Kidney glomerular epithelial cell (primary cell): ENCODE data around the gene F13A1.
"Not testable (repeated sequence)": the region's sequence is repeated elsewhere in the genome, so short reads cannot be mapped to it uniquely, and the experiment has no call there.

Source experiments
- DNase-seq: peaks from one replicate; lab custom pipeline; 2025; lab: John Stamatoyannopoulos, UW

F13A1 gene

DNA sequence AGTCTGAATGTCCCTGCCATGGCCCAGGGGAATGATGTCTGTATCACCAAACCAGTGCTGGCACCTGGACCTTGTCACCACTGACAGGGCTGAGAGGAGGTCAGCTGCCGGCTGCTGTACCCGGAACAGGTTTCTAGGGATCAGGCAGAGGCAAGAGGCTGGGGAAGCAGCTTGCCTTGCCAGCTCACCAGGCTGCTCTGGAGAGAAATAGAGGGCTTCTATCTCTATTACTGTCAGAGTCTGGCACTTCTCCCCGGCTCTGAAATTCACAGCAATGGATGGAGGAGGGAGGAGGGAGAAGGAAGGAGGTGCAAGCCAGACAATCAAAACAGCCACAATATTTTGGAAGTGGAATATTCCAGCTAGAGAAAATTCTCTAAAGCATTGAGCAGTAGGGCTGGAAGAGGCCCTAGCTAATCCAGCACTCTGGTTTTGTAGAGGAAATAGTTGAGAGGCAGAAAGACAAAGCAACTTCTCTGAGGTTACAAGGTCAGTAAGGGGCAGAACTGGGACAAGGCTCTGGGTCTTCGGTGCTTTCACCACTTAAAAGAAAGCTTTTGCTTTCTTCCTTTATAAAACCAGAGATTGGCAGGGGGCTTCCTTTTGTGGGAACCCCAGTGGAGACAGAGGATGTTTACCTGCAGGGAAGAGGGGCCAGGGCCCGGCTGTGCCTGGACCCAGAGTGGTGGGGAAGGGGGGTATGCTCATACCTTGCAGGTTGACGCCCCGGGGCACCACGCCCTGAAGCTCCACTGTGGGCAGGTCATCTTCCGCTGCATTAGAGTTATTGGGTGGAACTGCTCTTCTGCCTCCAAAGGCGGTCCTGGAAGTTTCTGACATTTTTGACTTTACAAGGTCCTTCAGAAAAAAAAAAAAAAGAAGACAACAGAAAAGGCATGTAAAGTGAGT lies 2.4 kb downstream of the F13A1 start:
- DNase-seq: no peak

DNA sequence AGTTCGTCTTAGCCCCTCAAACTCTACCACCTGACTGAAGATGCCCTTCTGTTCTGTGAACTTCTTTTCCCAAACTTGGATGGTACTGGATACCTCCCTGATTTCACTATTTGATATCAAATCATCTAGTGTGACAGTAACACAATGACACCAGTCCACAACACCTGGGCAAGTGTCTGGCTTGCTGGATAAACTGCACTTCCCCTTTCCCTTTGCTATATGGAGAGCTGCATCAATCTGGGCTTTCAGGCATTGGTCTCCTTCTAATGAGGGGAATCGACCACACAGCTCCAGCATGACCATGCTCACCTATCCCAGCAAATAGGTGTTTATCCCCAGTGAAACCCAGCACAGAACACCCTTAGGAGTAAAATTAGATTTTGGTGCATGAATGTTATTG lies 3.1 kb downstream of the F13A1 start:
- DNase-seq: no peak

DNA sequence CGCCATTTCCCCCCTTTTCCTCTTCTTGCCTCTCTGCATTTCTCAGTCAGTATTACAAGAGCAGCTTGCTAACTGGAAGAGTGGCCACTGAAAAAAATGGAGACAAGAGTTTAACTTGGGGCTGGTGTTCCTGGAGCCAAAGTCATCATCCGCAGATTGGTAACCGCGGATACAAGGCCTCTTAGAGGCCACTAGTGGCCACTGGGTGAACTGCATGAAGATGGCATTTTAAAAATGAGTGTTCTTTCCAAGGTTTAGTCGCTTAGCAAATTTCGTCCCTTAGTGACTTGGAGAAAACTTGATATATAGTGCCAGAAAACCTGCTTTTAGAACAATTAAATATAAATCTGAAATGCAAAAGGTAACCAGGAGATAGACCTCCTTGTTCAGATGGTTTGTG lies 4.8 kb downstream of the F13A1 start:
- DNase-seq: peak; percentile 46

DNA sequence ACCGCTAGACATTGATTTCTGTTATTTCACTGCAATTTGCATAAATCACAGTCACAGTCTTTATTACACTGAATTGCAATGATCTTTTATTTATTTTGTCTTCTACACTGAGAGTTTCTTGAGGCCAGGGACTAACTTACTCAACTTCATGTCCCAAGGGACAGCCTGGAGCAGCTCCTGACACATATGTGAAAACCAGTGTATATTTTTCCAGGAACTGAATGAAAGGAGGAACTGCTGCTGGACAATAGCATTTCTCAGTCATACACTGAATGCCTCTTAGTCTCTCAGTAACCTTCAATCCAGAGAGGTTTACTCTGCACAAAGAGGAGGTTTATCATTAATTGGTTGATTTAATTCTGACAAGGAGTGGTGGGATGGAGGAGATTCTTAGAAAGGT lies 5.9 kb downstream of the F13A1 start:
- no peak for DNase-seq

DNA sequence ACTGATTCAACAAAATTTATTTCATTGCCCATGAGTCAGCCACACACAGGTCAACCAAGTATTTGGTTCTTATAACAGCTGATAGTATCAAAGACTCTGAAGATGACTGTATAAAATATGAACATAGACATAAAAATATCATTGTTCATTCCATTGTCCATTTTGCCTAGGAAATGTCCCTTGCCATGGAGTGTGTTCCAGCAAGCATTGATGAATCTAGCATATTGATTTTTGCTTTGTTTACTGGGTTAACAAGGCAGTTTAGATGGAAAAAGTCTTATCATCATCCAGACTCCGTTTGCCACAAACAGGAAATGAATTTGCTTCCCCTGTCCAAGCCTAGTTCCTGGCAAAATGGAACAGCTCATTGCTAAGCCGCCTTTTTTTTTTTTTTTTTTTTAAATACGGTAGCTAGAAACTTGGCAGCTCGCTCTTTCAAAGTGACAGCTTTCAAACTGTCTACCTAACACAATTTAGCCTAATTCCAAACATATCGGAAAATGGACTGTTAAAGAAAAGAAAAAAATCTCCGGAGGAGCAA lies 7.5 kb downstream of the F13A1 start:
- DNase-seq: no peak

DNA sequence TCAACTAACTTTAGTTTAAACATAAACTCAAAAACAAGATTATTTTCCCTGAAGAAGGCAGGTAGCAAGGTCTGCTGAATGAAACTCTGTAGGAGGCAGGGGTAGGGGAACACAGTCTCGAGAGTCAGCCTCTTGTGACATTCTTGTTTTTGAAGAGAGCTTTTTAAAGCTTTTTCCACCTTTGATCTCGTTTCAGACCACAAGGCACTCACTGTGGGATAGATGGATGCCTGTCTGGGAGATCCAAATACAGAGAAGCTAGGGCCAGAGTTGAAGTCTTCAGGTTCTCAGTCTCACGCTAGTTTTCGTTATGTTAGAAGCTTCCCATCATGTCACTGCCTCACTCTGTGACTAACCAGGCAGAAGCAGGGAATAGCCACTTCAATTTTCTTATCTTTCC lies 14.9 kb downstream of the F13A1 start:
- DNase-seq: no peak

DNA sequence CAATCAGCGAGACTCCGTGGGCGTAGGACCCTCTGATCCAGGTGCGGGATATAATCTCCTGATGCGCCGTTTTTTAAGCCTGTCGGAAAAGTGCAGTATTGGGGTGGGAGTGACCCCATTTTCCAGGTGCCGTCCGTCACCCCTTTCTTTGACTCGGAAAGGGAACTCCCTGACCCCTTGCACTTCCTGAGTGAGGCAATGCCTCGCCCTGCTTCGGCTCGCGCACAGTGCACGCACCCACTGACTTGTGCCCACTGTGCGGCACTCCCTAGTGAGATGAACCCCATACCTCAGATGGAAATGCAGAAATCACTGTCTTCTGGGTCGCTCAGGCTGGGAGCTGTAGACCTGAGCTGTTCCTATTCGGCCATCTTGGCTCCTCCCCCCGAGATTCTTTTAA lies 20.1 kb downstream of the F13A1 start:
- not testable (repeated sequence) for DNase-seq

DNA sequence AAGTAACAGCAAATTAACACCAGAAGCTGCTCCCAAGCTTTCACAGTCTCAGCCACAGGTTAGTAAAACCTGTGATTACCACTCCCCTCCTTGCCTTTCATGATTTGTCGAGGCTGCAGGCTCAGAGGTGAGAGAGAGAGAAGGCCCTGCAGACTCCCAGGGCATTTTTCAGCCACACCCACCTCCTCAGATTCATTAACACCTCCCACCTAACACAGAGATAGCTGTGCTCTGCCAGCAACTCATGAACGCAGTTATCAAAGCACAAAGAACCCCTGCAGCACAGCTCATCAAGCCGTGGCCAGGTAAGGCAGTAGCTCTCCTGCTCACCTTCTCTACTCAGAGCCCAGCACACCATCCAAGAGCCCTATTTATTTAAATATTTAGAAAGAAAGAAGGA lies 27.1 kb downstream of the F13A1 start:
- no peak for DNase-seq

DNA sequence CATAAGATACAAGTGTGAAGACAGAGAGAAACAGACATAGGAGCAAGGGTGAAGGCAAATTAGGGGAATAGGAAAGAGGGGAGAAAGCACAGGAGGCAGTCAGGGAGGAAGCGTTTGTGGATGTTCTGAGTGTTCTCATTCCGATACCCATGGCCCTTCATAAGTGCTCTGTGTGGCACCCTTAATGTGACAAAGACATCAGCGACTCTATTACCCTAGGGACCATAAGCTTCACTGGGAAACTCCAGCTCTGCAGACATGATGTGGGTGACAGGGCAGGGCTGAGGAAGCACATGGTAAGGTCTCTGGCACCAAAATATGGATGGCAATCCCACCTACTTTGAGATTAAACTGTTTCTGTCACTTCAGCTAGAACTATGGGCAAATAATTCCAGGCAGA lies 33.0 kb downstream of the F13A1 start:
- no peak for DNase-seq

DNA sequence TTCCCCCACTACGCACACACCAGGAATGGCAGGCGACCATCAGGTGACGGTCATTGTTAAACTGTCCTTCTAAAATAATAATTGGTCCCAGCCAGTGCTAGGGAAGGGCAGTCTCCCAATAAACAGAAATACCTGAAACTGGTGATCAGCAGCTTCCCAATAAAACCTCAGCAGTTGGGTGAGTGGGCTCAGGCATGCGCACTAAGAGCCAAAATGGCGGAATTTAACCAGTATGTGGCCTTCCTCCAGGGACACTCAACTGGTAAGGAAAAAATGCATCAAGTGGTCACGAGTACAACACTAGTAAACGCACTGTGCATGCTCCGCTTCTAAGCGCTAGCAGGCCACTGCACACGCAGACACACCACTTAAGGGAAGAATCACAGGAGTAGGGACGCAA lies 34.8 kb downstream of the F13A1 start:
- DNase-seq: no peak

DNA sequence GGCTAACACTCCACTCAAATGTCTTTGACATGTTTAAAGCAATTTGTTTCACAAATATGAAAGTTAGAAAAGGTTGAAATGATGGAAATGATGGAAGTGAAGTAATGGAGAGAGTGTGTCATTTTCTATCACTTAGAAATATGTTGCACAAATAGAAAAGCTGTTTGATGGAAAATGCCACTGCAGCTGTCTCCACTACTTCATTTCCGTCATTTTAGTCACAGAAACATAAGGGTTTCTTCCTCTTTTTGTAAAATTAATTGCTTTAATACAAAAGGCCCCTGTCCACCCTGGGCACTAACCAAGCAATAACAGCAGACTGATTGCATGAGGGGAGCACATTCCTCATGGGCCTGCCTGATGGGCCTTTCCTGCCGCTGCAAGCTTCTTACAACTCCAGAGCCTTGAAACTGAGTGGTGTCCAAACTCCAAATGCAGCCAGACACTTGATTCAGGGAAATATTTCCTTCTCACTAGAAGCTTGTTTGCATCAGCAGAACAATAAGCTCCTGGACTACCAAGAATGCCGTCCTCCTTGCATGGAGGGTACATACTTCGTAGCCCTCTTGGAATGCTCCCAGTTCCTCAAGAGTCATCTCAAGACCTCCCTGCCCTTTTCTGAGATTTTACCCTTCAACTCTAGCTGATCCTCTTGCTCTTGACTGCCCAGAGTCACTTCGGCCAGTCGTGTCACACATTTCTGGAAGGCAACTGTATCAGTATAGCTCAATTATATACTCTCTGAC lies 36.1 kb downstream of the F13A1 start:
- no peak for DNase-seq

DNA sequence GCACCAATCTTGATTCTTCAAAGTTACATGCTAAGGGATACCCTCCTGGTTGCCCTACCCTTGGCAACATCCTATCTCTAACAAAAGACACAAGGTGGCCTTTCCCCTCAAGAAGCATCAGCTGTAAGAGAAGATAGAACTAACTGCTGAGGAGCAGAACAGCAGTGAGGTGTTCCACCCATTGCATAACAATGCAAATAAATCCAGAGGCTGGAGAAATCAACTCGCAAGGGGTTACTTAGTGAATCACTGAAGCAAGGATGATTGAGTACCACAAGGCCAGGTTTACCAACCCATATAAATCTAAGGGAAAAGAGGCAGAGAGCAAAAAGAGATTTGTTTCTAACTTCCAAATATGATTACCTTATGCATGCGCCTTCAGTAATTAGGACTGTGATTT lies 36.7 kb downstream of the F13A1 start:
- DNase-seq: no peak

DNA sequence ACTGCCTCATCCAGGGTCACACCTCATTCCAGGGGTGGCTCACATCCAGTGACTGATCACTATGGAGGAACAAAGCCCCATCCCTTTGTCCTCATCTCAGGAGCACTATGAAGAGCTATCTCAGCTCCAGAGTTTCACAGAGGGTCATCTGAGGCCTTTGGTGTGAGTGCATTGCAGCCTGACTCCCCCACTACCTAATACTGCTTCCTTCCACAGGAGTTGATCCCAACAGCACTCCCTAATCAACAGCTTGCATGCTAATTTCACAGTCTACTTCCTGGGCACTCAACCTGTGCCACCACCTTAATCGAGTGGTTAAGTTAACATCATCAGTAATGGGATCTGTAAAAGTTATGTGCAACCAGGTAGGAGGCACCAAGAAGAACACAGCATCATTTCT lies 37.7 kb downstream of the F13A1 start:
- no peak for DNase-seq

DNA sequence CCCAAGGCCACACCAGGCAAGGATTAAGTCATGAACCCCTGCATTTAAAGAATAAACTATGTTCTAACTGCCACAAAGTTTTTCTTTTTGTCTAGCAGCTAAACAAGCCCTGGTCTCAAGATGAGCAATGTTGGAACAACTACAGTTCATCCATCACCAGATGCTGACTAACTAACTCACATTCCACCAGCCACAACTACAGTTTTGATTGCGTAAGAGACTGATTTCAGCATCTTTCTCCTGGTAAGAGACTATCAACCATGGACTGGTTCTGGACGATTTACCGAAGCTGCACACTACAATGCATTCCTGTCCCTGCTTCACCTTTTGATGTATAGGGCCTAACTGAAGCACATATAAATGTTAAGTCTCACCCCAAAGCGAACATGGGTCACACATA lies 43.0 kb downstream of the F13A1 start:
- DNase-seq: peak; percentile 47

DNA sequence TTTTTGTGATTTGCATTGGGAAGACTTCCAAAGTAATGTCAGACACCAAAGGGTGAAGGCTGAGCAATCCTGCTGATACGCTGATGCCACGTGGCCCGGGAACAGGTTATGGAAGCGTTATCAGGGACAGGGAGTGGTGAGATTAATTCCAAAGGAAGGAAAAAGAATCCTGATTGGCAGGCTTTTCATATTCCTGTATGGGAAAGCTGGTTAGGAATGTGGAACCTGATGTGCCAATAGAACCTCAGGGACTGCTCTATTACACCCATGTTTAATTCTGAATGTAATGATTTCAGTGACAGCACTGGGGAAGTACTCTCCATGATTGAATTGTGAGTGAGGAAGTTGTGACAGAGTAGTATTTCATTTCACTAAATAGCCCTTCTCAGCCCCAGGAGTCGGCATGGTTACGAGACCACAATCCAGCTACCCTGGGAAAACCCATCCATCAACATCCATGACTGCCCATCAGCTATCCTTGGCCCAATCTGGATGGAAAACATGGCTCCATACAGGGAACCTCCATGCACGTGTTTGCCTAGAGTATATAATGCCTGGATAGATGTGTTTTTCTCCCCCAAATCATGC lies 49.4 kb downstream of the F13A1 start:
- no peak for DNase-seq

DNA sequence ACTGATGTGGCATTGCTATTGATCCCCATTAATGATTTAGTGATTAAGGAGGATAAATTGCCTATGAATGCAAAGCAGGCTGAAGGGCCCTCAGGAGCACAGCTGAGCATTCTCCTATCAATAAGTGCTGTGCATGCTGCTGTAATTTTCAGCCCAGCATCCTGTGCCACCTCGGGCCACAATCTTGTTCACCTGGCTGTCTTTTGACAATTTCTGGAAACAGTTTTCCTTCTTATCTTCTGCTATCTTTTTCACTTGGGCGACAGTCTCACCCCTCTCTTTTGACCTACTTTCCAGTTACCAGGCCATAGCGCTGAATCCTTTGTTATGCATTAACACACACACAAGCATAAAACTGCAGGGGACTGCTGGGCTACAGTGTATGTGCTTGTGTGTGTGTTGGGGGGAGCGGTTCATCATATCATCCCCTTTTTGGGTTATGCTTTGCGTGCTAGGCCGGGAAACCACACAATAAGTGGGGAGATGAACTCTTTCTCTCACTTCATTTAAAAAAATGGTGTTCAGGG lies 60.2 kb downstream of the F13A1 start:
- no peak for DNase-seq

DNA sequence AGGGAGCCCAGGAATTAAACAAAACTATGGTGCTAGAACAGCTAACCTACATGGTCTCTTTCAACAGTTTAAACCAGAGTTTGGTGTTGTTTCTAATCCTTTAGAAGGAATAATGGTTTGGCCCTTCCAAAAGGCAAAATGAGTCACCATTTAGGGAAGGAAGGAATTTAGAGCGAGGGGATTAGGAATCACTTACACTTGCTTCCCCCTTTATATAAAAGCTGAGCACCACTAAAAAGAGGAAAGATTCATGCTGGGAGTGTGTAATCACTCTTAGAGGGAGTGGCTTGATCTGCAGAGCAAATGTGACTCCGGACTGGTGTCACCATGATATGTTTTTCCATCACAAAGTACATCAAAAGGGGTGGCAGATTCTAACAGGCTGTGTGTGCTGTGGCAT lies 63.6 kb downstream of the F13A1 start:
- DNase-seq: no peak

DNA sequence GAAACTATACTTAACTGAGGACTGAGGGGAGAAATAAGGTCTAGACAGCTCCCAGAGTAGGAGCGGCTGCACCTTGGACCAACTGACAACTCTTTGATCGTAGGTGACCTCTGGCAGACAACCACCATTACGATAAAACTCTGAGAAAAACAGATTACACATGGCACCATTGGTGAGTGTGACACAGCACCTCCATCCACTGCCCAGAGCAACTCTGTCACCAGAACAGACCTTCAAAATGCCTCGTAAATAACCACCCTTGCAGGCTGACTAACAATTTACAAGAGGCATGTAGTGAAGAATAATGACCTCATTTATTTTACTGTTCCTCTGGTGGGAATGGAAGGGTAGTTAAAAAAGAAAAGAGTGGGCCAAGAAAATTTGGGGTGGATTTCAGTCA lies 64.2 kb downstream of the F13A1 start:
- DNase-seq: no peak

DNA sequence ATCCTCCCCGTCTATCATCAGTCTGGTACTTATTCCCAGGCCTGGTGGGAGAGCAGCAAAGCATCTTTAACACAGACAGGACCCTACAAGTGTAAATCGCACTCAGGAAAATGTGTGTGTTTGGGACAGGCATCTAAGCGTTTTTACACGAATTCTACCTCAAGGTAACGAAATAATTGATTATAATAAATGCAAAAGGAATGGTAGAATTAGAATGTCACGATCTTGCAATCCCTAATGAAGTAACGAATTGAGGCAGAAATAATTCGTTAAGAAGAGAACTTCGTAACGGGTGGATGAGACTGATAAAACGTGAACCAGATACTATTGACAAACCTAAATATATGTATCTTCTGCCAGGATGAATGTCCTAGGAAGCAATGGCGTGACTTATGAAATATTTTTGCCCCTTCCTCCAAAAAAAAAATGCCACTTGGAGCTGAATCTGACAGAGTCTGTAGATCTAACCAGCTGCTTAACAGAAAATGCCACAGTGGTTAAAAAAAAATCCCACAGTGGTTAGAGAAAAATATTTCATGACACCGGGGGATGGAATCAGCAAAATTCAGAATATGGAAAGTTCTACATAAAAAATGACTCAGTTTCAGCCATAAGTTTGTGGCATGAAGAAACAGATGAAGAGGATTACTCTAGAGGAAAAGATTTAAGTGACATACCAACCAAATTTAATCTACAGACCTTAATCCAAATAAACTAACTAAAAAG lies 68.7 kb downstream of the F13A1 start:
- DNase-seq: no peak

DNA sequence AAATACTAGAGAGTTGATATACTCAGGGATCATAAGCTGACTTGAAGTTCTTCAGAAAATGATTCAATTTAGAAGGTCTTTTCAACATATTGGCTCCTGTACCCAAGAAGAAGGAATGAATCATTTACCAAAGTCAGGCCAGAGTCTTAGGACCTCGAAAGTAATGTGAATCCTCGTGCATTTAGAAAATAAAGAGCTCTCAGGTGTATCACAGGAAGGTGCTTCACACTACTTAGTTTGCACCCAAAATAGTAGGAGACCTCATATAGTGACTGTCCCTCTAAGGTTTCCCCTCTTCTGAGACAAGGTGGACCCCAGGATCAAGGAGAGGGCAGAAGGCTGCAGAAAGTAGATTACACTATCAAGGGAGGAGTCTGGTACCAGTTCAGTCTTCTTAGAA lies 71.8 kb downstream of the F13A1 start:
- DNase-seq: no peak

DNA sequence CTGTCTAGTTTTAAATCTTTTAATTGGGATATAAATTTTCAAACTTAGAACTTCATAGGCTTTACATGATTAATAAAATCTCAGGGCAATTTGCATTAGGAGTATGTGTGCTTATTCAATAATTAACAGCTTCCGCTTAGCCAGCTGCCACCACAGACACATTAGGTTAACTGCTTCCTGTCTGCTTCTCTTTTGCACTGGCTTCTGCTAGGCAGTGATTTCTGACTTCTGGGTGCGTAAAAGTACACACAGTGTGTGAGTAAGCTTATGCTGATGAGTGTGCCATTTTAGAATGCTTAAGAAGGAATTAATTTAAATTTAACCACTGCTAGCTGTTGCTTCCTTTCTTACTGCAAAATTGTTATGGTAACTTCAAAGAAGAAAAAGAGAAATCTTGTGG lies 73.9 kb downstream of the F13A1 start:
- DNase-seq: no peak

DNA sequence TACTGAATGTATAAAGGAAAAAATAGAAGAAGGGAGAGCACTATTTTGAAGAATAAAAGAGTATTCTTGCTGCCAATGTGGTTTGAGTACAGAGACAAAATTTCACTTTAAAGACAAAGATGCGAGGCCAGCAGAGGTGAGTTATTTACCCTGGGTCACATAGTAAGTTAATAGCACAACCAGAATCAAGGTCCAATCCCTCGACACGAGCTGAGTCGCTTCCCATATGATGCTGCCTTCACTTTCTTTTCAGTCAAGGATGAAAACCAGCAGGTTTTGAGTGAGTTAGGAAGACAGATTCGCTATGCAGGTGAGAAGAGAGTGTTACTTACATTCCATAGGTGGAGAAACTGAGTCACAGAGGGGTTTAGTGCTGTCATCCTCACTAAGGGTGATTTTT lies 75.8 kb downstream of the F13A1 start:
- no peak for DNase-seq
